ENCODE measurements around the gene RAB3A. TPM values are rescaled to one million over a fixed set of nuclear protein-coding genes. Genes with fewer than 3 reads are reported as not detected.

Gene RAB3A
- total RNA-seq, 1 experiment from 2014 or later = 10.6 TPM

- CTCF ChIA-PET = no interaction called here
- POLR2A ChIA-PET = no interaction called here
- H3K79me2 ChIP-seq (ENCODE audit: insufficient read depth, low read length) = peaks cover 10% of the 10 kb centered on the region; the same call in 1 of the 2 replicates
- peaks cover 9 to 25% of the 10 kb centered on the region in 2 experiments for H3K4me1 ChIP-seq (ENCODE audit: control insufficient read depth in 1 of 2, insufficient read depth in 2 of 2, low read length in 2 of 2)
- H3K27ac ChIP-seq (ENCODE audit: low read depth, low read length) = peak overlapping the region; percentile 1; the same call in 1 of the 2 replicates
- H2AFZ ChIP-seq (ENCODE audit: low read depth, low read length, poor library complexity, severe bottlenecking) = no peak overlapping the region
- H3K4me2 ChIP-seq (ENCODE audit: low read length) = no peak overlapping the region
- H3K4me3 ChIP-seq (replicated peaks in 1 of 2; ENCODE audit: low read depth in 1 of 2, low read length in 2 of 2) = no peak overlapping the region
- peaks cover 10 to 16% of the 10 kb centered on the region in 2 experiments; a peak in 3 of 4 replicates for H3K36me3 ChIP-seq (ENCODE audit: control insufficient read depth in 1 of 2, insufficient read depth in 2 of 2, low read length in 2 of 2)
- intact Hi-C loops (cut with micrococcal nuclease) = no loop called here
- H3K27me3 ChIP-seq (ENCODE audit: insufficient read depth, low read length) = no peaks in the 10 kb centered on the region
- no TSS peak for BruUV-seq (replicated peaks)
- ATAC-seq (no peak), DNase-seq (ENCODE audit: low read depth, low spot score) (no peak)
- RAD21 ChIA-PET (ENCODE audit: low non-redundant PET in 1 of 2, low total read pairs in 2 of 2, uncharacterized antibody in 2 of 2, unreplicated experiment in 2 of 2) = no interaction called here
- H3K9me2 ChIP-seq (ENCODE audit: insufficient read depth) = no peaks in the 10 kb centered on the region
- TF ChIP-seq ELF1 (IDR thresholded peaks at IDR 0.05; ENCODE audit: borderline replicate concordance, low read depth) (no peak), REST (IDR thresholded peaks at IDR 0.05; ENCODE audit: low read depth) (no peak), SIN3A (IDR thresholded peaks at IDR 0.05; ENCODE audit: low read depth) (no peak), ZNF274 (IDR thresholded peaks at IDR 0.05; ENCODE audit: low read depth, low read length) (no peak), CTCF (IDR thresholded peaks at IDR 0.05 in 2 of 3, conservative IDR thresholded peaks at IDR 0.05 in 1 of 3; ENCODE audit: borderline replicate concordance in 1 of 3, insufficient read depth in 1 of 3, low read depth in 2 of 3, low read length in 2 of 3) (no peak), ZBTB33 (IDR thresholded peaks at IDR 0.05; ENCODE audit: extremely low read depth, insufficient replicate concordance, low read length) (no peak), CEBPB (IDR thresholded peaks at IDR 0.05; ENCODE audit: low read depth) (no peak)
- H3K9ac ChIP-seq (ENCODE audit: low read length) = no peak overlapping the region
- no peaks in the 10 kb centered on the region; the same call in 1 of the 2 replicates for H4K20me1 ChIP-seq (ENCODE audit: insufficient read depth)
- no peaks in the 10 kb centered on the region for H3K9me3 ChIP-seq (ENCODE audit: control insufficient read depth in 1 of 2, insufficient read depth in 1 of 2, low read depth in 1 of 2, low read length in 2 of 2)
These were observed 7.4 kb downstream of the RAB3A start for GRCh38 chr19:18196511-18196845.
